ENCODE results near the gene PTHLH.

The PTHLH gene

GRCh38 chr12:27973487-27973890 lies 956 bp upstream of the PTHLH start:
- FAIRE-seq, result no peak

GRCh38 chr12:27971606-27972005 lies 927 bp downstream of the PTHLH start:
- no peak for FAIRE-seq

GRCh38 chr12:27971121-27971489 lies 1.4 kb downstream of the PTHLH start:
- no peak for FAIRE-seq

GRCh38 chr12:27970401-27971120 lies 2.0 kb downstream of the PTHLH start:
- FAIRE-seq, result no peak

- no peak for FAIRE-seq
These were observed 2.7 kb downstream of the PTHLH start for GRCh38 chr12:27969624-27970400.

GRCh38 chr12:27968972-27969623 lies 3.4 kb downstream of the PTHLH start:
- no peak for FAIRE-seq

GRCh38 chr12:27967551-27968054 lies 4.9 kb downstream of the PTHLH start:
- FAIRE-seq, result no peak

GRCh38 chr12:27966870-27967269 lies 5.7 kb downstream of the PTHLH start:
- FAIRE-seq, result no peak

- FAIRE-seq, result no peak
These were observed 6.6 kb downstream of the PTHLH start for GRCh38 chr12:27965966-27966365.

- FAIRE-seq, result no peak
These were observed 7.1 kb downstream of the PTHLH start for GRCh38 chr12:27965411-27965810.

GRCh38 chr12:27964123-27964522 lies 8.4 kb downstream of the PTHLH start:
- no peak for FAIRE-seq

GRCh38 chr12:27960821-27961220 lies 11.7 kb downstream of the PTHLH start:
- FAIRE-seq, result no peak

GRCh38 chr12:27958675-27959074 lies 13.9 kb downstream of the PTHLH start:
- FAIRE-seq, result no peak

- FAIRE-seq, result no peak
These were observed 15.2 kb downstream of the PTHLH start for GRCh38 chr12:27957366-27957765.

GRCh38 chr12:27953817-27954216 lies 18.7 kb downstream of the PTHLH start:
- FAIRE-seq, result no peak

- no peak for FAIRE-seq
These were observed 19.2 kb downstream of the PTHLH start for GRCh38 chr12:27953348-27953747.

GRCh38 chr12:27952510-27952909 lies 20.0 kb downstream of the PTHLH start:
- FAIRE-seq, result no peak

- FAIRE-seq, result no peak
These were observed 20.6 kb downstream of the PTHLH start for GRCh38 chr12:27951898-27952297.

GRCh38 chr12:27946421-27946820 lies 26.1 kb downstream of the PTHLH start:
- no peak for FAIRE-seq

GRCh38 chr12:27940756-27941402 lies 31.7 kb downstream of the PTHLH start:
- peak; percentile 93 for FAIRE-seq

GRCh38 chr12:27940245-27940644 lies 32.3 kb downstream of the PTHLH start:
- FAIRE-seq, result no peak

- no peak for FAIRE-seq
These were observed 34.8 kb downstream of the PTHLH start for GRCh38 chr12:27937768-27938167.

GRCh38 chr12:27936196-27936595 lies 36.3 kb downstream of the PTHLH start:
- no peak for FAIRE-seq

All from G401.6 (cell line).